Epithelial cell of esophagus (primary cell): ENCODE results near the gene NOL11.
"Not testable (repeated sequence)": the region's sequence is repeated elsewhere in the genome, so short reads cannot be mapped to it uniquely, and the experiment has no call there.

Experiments used
- DNase-seq: peaks from one replicate; pipeline ENCODE4 v3.0.0; 2010; ENCODE audit warnings: low read depth
- H3K4me3 ChIP-seq: 2 replicates; pipeline ENCODE4 v1.5.1; 2011; ENCODE audit warnings: mild to moderate bottlenecking, low read length, control low read depth
- TF ChIP-seq, protein P1 (sequence below): IDR thresholded peaks from 2 replicates; pipeline ENCODE4 v1.5.1; 2011; ENCODE audit warnings: low read depth, mild to moderate bottlenecking, low read length, control low read depth, inconsistent platforms; ENCODE audit not compliant: insufficient read depth; ENCODE audit errors: missing control alignments

Gene NOL11

GRCh38 chr17:67689534-67690177, 28.1 kb upstream of the NOL11 start:
- TF ChIP-seq, protein P1, sequence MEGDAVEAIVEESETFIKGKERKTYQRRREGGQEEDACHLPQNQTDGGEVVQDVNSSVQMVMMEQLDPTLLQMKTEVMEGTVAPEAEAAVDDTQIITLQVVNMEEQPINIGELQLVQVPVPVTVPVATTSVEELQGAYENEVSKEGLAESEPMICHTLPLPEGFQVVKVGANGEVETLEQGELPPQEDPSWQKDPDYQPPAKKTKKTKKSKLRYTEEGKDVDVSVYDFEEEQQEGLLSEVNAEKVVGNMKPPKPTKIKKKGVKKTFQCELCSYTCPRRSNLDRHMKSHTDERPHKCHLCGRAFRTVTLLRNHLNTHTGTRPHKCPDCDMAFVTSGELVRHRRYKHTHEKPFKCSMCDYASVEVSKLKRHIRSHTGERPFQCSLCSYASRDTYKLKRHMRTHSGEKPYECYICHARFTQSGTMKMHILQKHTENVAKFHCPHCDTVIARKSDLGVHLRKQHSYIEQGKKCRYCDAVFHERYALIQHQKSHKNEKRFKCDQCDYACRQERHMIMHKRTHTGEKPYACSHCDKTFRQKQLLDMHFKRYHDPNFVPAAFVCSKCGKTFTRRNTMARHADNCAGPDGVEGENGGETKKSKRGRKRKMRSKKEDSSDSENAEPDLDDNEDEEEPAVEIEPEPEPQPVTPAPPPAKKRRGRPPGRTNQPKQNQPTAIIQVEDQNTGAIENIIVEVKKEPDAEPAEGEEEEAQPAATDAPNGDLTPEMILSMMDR: peak; percentile 73
- H3K4me3 ChIP-seq: no peak overlapping the region
- DNase-seq: peak; percentile 67

GRCh38 chr17:67693811-67694210, 23.9 kb upstream of the NOL11 start:
- no peak overlapping the region for H3K4me3 ChIP-seq
- TF ChIP-seq, protein P1: no peak
- DNase-seq: no peak

GRCh38 chr17:67696347-67696746, 21.4 kb upstream of the NOL11 start:
- no peak overlapping the region for H3K4me3 ChIP-seq

DNA sequence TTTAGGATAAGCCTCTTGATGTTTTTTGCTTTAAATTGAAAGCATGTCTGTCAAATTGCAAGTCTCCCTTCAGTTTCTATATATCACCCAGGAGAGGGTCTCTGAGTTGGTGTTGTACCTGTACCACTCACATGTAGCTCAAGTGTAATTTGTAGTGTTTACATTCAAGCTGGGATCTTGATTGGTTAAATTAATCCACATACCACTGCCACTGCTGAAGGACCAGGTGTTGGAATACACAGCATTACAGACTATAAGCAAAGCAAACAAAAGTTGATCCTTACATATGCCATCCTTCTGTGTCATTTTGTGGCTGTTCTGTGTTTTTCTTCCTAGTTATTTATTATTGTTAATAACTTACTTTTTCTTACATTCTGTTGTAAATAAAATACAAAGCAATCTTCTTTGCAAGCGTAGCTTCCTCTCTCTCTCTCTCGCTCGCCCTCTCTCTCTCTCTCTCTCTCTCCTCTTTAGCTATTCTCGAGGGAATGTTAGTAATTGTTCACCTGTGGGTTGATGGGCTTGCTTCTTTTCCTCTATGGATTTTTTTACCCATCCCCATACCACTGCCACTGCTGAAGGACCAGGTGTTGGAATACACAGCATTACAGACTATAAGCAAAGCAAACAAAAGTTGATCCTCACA, 20.8 kb upstream of the NOL11 start:
- DNase-seq: no peak
- no peak overlapping the region for H3K4me3 ChIP-seq
- TF ChIP-seq, protein P1: no peak

More at GRCh38 chr17:67696347-67696746, 21.4 kb upstream of the NOL11 start:
- DNase-seq: no peak
- TF ChIP-seq, protein P1: no peak

- no peak overlapping the region for H3K4me3 ChIP-seq
- TF ChIP-seq, protein P1: no peak
- no peak for DNase-seq
Measured at GRCh38 chr17:67700037-67700724, 17.6 kb upstream of the NOL11 start.

- DNase-seq: no peak
- TF ChIP-seq, protein P1: no peak
- H3K4me3 ChIP-seq: no peak overlapping the region
Measured at GRCh38 chr17:67700725-67701119, 17.0 kb upstream of the NOL11 start.

- DNase-seq, H3K4me3 ChIP-seq: not testable (repeated sequence)
Measured at GRCh38 chr17:67702861-67703260, 14.9 kb upstream of the NOL11 start.
